ENCODE measurements around the gene RNU6-1.

Gene RNU6-1

GRCh38 chr15:67813104-67813634, 26.7 kb downstream of the RNU6-1 start:
- no peak for TF ChIP-seq CTCF (IDR thresholded peaks at IDR 0.05)

- TF ChIP-seq CTCF (IDR thresholded peaks at IDR 0.05), result no peak
Measured at GRCh38 chr15:67812241-67812644, 27.6 kb downstream of the RNU6-1 start.

- TF ChIP-seq CTCF (IDR thresholded peaks at IDR 0.05), result no peak
Measured at GRCh38 chr15:67809866-67810265, 30.0 kb downstream of the RNU6-1 start.

GRCh38 chr15:67809441-67809840, 30.4 kb downstream of the RNU6-1 start:
- no peak for TF ChIP-seq CTCF (IDR thresholded peaks at IDR 0.05)

GRCh38 chr15:67808821-67809220, 31.0 kb downstream of the RNU6-1 start:
- no peak for TF ChIP-seq CTCF (IDR thresholded peaks at IDR 0.05)

- TF ChIP-seq CTCF (IDR thresholded peaks at IDR 0.05), result no peak
Measured at GRCh38 chr15:67807836-67808235, 32.0 kb downstream of the RNU6-1 start.

GRCh38 chr15:67807141-67807540, 32.7 kb downstream of the RNU6-1 start:
- no peak for TF ChIP-seq CTCF (IDR thresholded peaks at IDR 0.05)

GRCh38 chr15:67806536-67806935, 33.3 kb downstream of the RNU6-1 start:
- no peak for TF ChIP-seq CTCF (IDR thresholded peaks at IDR 0.05)
